Prostate gland (tissue), 2 donors: ENCODE results near the gene PRELP. TPM values are rescaled to one million over a fixed set of nuclear protein-coding genes. Genes with fewer than 3 reads are reported as not detected.

ENCODE experiments used
- DNase-seq: peaks from one replicate; pipeline ENCODE4 v3.0.0-alpha.2; 2019; ENCODE audit warnings: low spot score
- H3K27ac ChIP-seq, 2 donors: fragments of 200-600 bp; sonication (generic); 2 replicates each; pipeline ENCODE4 v1.5.1; 2017 to 2019
- H3K27me3 ChIP-seq: fragments of 200-600 bp; sonication (generic); replicated peaks from 2 replicates; pipeline ENCODE4 v1.5.1; 2019; ENCODE audit not compliant: insufficient read depth
- H3K36me3 ChIP-seq, 2 donors: fragments of 200-600 bp; sonication (generic); 1 replicate in 1 of 2; 2 replicates in 1 of 2; pipeline versions ENCODE4 v1.5.1 to v1.8.1; 2017 to 2019
- H3K4me1 ChIP-seq: fragments of 200-600 bp; sonication (generic); replicated peaks from 2 replicates; pipeline ENCODE4 v1.5.1; 2019
- H3K4me3 ChIP-seq, 2 donors: fragments of 200-600 bp; sonication (generic); 2 replicates each; pipeline ENCODE4 v1.5.1; 2017 to 2019
- H3K9me3 ChIP-seq: fragments of 200-600 bp; sonication (generic); 2 replicates; pipeline ENCODE4 v1.5.1; 2017
- CTCF ChIP-seq, 4 experiments: fragments of 200-600 bp in 2 of 4; fragments of 450-650 bp in 2 of 4; sonication (generic) in 2 of 4; IDR thresholded peaks; 1 replicate in 3 of 4; 2 replicates in 1 of 4; pipeline ENCODE4 v1.5.1; 2016 to 2019; ENCODE audit warnings: antibody characterized with exemption in 4 of 4, mild to moderate bottlenecking in 2 of 4, moderate library complexity in 2 of 4
- POLR2A ChIP-seq: fragments of 450-650 bp; IDR thresholded peaks from one replicate; pipeline ENCODE4 v1.6.1; 2016; ENCODE audit warnings: antibody characterized with exemption, mild to moderate bottlenecking
- POLR2AphosphoS5 ChIP-seq: sonication (generic); formaldehyde crosslinking; IDR thresholded peaks from one replicate; pipeline ENCODE4 v1.6.1; 2017; ENCODE audit warnings: antibody characterized with exemption
- WGBS: methylation state at CpG from one replicate; pipeline ENCODE4 v1.1.5; 2018; 5-methylcytosine and 5-hydroxymethylcytosine counted together
- intact Hi-C: fragments of 100-400 bp; cut with DNase I; formaldehyde crosslinking; loops from one replicate; pipeline ENCODE4 v1.14.2; 2022
- total RNA-seq, 2 donors: library from RNA; depleted of rRNA; stranded (reverse); fragments of >200 nt; gene quantifications; one replicate each; pipeline ENCODE4 v1.1.0, GENCODE V29; 2016

Gene PRELP
- total RNA-seq, 2 donors from 2014 or later, result 17.9 to 43.2 TPM

GRCh38 chr1:203524152-203524551 is 48.5 kb downstream of the PRELP start:
- intact Hi-C loops, result no loop called here

DNA sequence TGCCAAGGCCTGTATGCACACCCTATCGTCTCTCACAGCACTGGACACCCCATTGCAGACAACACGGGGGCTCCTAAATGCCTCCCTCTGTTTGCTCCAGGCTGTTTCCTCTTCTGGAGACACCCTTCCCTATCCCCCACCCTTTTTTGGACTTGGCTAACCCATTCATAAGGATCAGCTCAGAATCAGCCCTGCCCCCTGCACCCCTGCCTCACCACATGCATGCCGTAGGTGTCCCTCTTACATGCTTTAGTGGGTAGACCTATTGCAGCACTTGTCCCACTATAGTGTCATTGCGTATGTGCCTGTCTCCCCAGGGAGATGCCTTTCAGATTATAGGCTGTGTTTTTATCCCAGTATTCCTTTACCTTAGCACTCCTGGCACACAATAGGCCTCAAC is 49.2 kb downstream of the PRELP start:
- H3K4me1 ChIP-seq, result no peaks in the 10 kb centered on the region
- WGBS, result 90% methylated on average over 4 of the region's 4 CpGs
- no peak for DNase-seq
- intact Hi-C loops, result no loop called here
- no peaks in the 10 kb centered on the region for H3K36me3 ChIP-seq
- H3K4me3 ChIP-seq, result no peak overlapping the region
- no peaks in the 10 kb centered on the region for H3K9me3 ChIP-seq
- TF ChIP-seq POLR2AphosphoS5, result no peak
- TF ChIP-seq POLR2A, result no peak
- no peak for TF ChIP-seq CTCF (IDR thresholded peaks at IDR 0.05)
- H3K27ac ChIP-seq, result no peak overlapping the region
- H3K27me3 ChIP-seq, result no peaks in the 10 kb centered on the region

More at GRCh38 chr1:203524152-203524551, 48.5 kb downstream of the PRELP start:
- no peaks in the 10 kb centered on the region for H3K27me3 ChIP-seq
- 74% methylated on average over 4 of the region's 4 CpGs for WGBS
- no peaks in the 10 kb centered on the region for H3K4me1 ChIP-seq
- no peak overlapping the region for H3K4me3 ChIP-seq
- H3K36me3 ChIP-seq, result no peaks in the 10 kb centered on the region
- no peaks in the 10 kb centered on the region for H3K9me3 ChIP-seq
- TF ChIP-seq POLR2A (no peak), POLR2AphosphoS5 (no peak), CTCF (IDR thresholded peaks at IDR 0.05) (no peak)
- DNase-seq, result no peak
- no peak overlapping the region for H3K27ac ChIP-seq

- WGBS, result 96% methylated on average over 3 of the region's 3 CpGs
- Histone ChIP-seq H3K4me3 (no peak overlapping the region), H3K9me3 (no peaks in the 10 kb centered on the region), H3K4me1 (no peaks in the 10 kb centered on the region), H3K36me3 (no peaks in the 10 kb centered on the region), H3K27me3 (no peaks in the 10 kb centered on the region), H3K27ac (no peak overlapping the region)
- TF ChIP-seq POLR2AphosphoS5 (no peak), CTCF (IDR thresholded peaks at IDR 0.05) (no peak), POLR2A (no peak)
- no peak for DNase-seq
- intact Hi-C loops, result no loop called here
Measured at GRCh38 chr1:203525685-203526084, 50.1 kb downstream of the PRELP start.

DNA sequence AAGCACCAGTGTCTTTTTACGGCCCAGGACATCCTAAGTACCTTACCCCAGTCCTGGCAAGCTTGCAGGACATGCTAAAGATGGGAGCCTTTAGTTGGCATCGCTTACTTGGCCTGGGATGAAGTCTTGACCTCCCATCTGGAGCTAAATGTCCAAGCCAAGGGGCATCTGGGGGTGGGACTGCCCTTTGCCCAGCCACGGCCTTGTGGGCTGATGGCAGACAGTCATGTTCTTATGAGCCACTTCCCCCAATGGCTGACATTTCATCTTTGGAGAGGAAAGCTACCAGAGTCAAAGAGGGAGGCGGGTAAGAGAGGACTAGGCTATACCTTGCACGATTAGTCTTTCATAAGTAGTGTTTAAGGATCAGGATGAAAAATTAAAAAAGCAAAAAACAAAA is 50.5 kb downstream of the PRELP start:
- Histone ChIP-seq H3K27me3 (no peaks in the 10 kb centered on the region), H3K9me3 (no peaks in the 10 kb centered on the region), H3K36me3 (no peaks in the 10 kb centered on the region), H3K4me3 (no peak overlapping the region), H3K4me1 (no peaks in the 10 kb centered on the region), H3K27ac (no peak overlapping the region)
- DNase-seq, result no peak
- TF ChIP-seq POLR2AphosphoS5 (no peak), POLR2A (no peak), CTCF (IDR thresholded peaks at IDR 0.05) (no peak)
- intact Hi-C loops, result no loop called here
- WGBS, result 87% methylated on average over 5 of the region's 5 CpGs

DNA sequence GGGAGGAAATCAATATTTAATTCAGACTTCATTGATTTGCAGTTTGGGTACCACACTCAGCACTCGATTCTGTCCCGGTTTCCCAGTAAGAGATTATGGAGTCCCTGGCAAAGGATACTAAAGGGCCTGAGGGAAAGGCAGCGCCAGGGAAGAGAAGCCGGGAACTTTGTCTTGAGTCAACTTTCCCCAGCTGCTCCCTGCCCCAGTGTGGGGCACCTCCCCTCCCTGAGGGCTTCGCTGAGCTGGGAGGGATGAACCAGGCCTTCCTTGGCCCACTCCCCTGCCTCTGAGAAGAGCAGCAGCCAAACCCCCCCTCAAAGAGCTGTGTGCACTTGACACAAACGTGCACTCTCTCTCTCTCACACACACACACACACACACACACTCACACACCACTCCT is 51.0 kb downstream of the PRELP start:
- intact Hi-C loops, result no loop called here
- H3K36me3 ChIP-seq, result no peaks in the 10 kb centered on the region
- H3K4me3 ChIP-seq, result no peak overlapping the region
- no peak for TF ChIP-seq POLR2A
- TF ChIP-seq CTCF (IDR thresholded peaks at IDR 0.05), result no peak
- no peak for TF ChIP-seq POLR2AphosphoS5
- H3K4me1 ChIP-seq, result no peaks in the 10 kb centered on the region
- no peak overlapping the region for H3K27ac ChIP-seq
- no peak for DNase-seq
- no peaks in the 10 kb centered on the region for H3K9me3 ChIP-seq
- H3K27me3 ChIP-seq, result no peaks in the 10 kb centered on the region
- 34% methylated on average over 6 of the region's 6 CpGs for WGBS
